Endothelial cell of umbilical vein (primary cell): Measurements from ENCODE around the gene TAPBP. TPM values are rescaled to one million over a fixed set of nuclear protein-coding genes. Genes with fewer than 3 reads are reported as not detected.

Source experiments
- BruUV-seq: library from RNA; stranded (reverse); fragments of 400-500 nt; replicated peaks from 2 replicates; lab custom pipeline; 2021; lab: Mats Ljungman, UMichigan
- CTCF ChIA-PET: fragments of 300-600, 350-600 bp; sonication (Branson Sonifier 250); formaldehyde crosslinking; loops from one replicate; lab custom pipeline; 2021; ENCODE audit warnings: antibody characterized with exemption, inconsistent platforms; lab: Charles Lee
- POLR2A ChIA-PET: fragments of 300-600, 350-600 bp; sonication (Branson Sonifier 250); formaldehyde crosslinking; loops from one replicate; lab custom pipeline; 2021; ENCODE audit warnings: antibody characterized with exemption, inconsistent platforms; lab: Charles Lee
- DNase-seq: peaks from one replicate; pipeline ENCODE4 v3.0.0-alpha.2; 2011; ENCODE audit warnings: low read depth, low spot score
- FAIRE-seq: peaks from 2 replicates; lab custom pipeline; 2011; peaks lifted over from hg19 to GRCh38; lab: Jason Lieb, UNC
- H2AFZ ChIP-seq: 2 replicates; pipeline ENCODE4 v1.6.0; 2012; ENCODE audit warnings: low read depth, low read length, control low read depth, inconsistent platforms
- H3K27ac ChIP-seq: 2 replicates; pipeline ENCODE4 v1.5.1; 2011; ENCODE audit warnings: low read depth, mild to moderate bottlenecking, control low read depth, low read length, moderate library complexity; ENCODE audit not compliant: insufficient read depth
- H3K27me3 ChIP-seq, 2 experiments: 2 replicates each; pipeline versions ENCODE4 v1.6.0 to v1.6.1; 2011; ENCODE audit warnings: low read length in 2 of 2, mixed read lengths in 1 of 2; ENCODE audit not compliant: control insufficient read depth in 2 of 2, insufficient read depth in 2 of 2
- H3K36me3 ChIP-seq, 2 experiments: 2 replicates in 1 of 2; 3 replicates in 1 of 2; pipeline ENCODE4 v1.5.1; 2011; ENCODE audit warnings: low read length in 2 of 2, mild to moderate bottlenecking in 1 of 2, moderate library complexity in 1 of 2; ENCODE audit not compliant: control insufficient read depth in 2 of 2, insufficient read depth in 2 of 2; ENCODE audit errors: extremely low read depth in 1 of 2
- H3K4me1 ChIP-seq: 3 replicates; pipeline ENCODE4 v1.5.1; 2011; ENCODE audit warnings: mild to moderate bottlenecking, low read length; ENCODE audit not compliant: control insufficient read depth, insufficient read depth; ENCODE audit errors: extremely low read depth
- H3K4me2 ChIP-seq: 2 replicates; pipeline ENCODE4 v1.6.1; 2011; ENCODE audit warnings: low read length, control low read depth, mixed read lengths; ENCODE audit not compliant: insufficient read depth
- H3K4me3 ChIP-seq, 3 experiments: fragments of 200-600 bp in 1 of 3; sonication (generic), shearing (Covaris generic) in 1 of 3; replicated peaks in 1 of 3; 2 replicates each; pipeline ENCODE4 v1.5.1; 2011 to 2016; ENCODE audit warnings: control low read depth in 3 of 3, low read length in 3 of 3, mild to moderate bottlenecking in 2 of 3, inconsistent platforms in 1 of 3, low read depth in 1 of 3, moderate library complexity in 1 of 3; ENCODE audit not compliant: insufficient read depth in 1 of 3
- H3K79me2 ChIP-seq: 2 replicates; pipeline ENCODE4 v1.6.0; 2012; ENCODE audit warnings: low read length, inconsistent platforms; ENCODE audit not compliant: control insufficient read depth, insufficient read depth
- H3K9ac ChIP-seq: replicated peaks from 2 replicates; pipeline ENCODE3; 2011; ENCODE audit warnings: low read length, control low read depth; ENCODE audit not compliant: insufficient read depth; ENCODE audit errors: extremely low read depth
- H3K9me1 ChIP-seq: replicated peaks from 3 replicates; pipeline ENCODE4 v1.6.0; 2011; ENCODE audit warnings: mild to moderate bottlenecking, low read length; ENCODE audit not compliant: control insufficient read depth, insufficient read depth; ENCODE audit errors: extremely low read depth
- H3K9me3 ChIP-seq: replicated peaks from 2 replicates; pipeline ENCODE4 v1.5.1; 2012; ENCODE audit warnings: low read length, inconsistent platforms; ENCODE audit not compliant: control insufficient read depth, insufficient read depth
- H4K20me1 ChIP-seq: replicated peaks from 2 replicates; pipeline ENCODE3; 2011; ENCODE audit warnings: mild to moderate bottlenecking, low read length; ENCODE audit not compliant: control insufficient read depth, insufficient read depth; ENCODE audit errors: extremely low read depth
- EZH2 ChIP-seq: IDR thresholded peaks from 2 replicates; pipeline ENCODE4 v1.6.1; 2012; ENCODE audit warnings: borderline replicate concordance, low read depth, mild to moderate bottlenecking, moderate library complexity, low read length, inconsistent platforms; ENCODE audit not compliant: severe bottlenecking
- POLR2AphosphoS5 ChIP-seq: IDR thresholded peaks from 2 replicates; pipeline ENCODE4 v1.6.1; 2012; ENCODE audit warnings: low read depth, mild to moderate bottlenecking, control low read depth, low read length, moderate library complexity; ENCODE audit not compliant: insufficient read depth
- dilution Hi-C: fragments of 300-500 bp; cut with MboI; formaldehyde crosslinking; loops from one replicate; pipeline ENCODE4 v1.15.0; 2019; ENCODE audit warnings: low sequenced_read_pairs; ENCODE audit not compliant: extremely low pct_ligation_motif_present
- intact Hi-C: fragments of 100-400 bp; cut with micrococcal nuclease; formaldehyde crosslinking; loops from one replicate; pipeline ENCODE4 v1.10.0; 2022
- polyA plus RNA-seq, 4 experiments: library from polyadenylated mRNA; depleted of rRNA in 3 of 4; stranded (reverse) in 3 of 4; unstranded in 1 of 4; fragments of >200 nt; gene quantifications; 2 replicates each; pipeline versions ENCODE4 v1.2.1 to v1.2.3, GENCODE V29; 2011 to 2012; ENCODE audit warnings: missing spikeins in 1 of 4
- total RNA-seq: library from RNA; stranded (reverse); gene quantifications from 2 replicates; pipeline ENCODE4 v1.2.3, GENCODE V29; 2021

Gene TAPBP
- total and polyA plus RNA-seq, 2 donors (not counting 3 experiments of a cell fraction or from before 2014, with no cell fraction given) = 69.6 to 98.0 TPM

DNA sequence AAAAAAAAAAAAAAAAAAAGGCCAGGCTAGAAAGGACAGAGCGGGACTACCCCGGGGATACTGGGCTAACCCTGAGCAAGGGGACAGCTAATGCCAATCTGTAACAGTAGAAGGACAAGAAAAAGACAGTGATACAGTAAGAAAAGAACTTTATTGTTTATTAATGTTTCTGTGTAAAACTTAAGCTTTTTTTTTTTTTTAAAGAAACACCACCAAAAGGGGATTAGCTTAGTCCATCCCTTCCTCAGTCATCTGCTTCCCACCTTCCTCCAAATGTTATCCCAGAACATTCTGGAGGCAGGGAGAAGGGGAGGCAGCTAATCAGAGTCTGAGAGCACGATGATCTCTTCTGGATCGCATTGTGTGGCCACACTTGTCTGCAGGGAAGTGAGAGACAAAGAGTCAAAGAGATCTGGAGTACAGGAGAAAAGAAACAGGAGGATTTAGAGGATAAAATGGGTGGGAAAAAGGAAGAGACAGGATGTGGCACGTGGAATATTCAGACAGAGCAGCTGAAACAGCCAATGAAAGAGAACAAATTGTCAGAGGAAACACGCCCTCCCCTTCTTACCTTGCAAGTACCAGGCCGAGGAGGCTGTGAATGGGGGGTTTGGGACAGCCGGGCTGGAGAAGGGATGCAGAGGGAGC lies 4.7 kb upstream of the TAPBP start:
- H3K27me3 ChIP-seq = no peaks in the 10 kb centered on the region
- H3K79me2 ChIP-seq = peaks cover 37% of the 10 kb centered on the region
- H3K4me1 ChIP-seq = peaks cover 56% of the 10 kb centered on the region
- intact Hi-C loops = loop anchor here (10.0 kb wide), 1 partner anchor 256 kb away; no protein-coding TSS in a partner anchor
- H3K9me1 ChIP-seq = no peaks in the 10 kb centered on the region
- POLR2A ChIA-PET = interaction anchor here (0.7 to 1.2 kb wide), 3 partner anchors 21 to 376 kb away, joined by 3 to 6 read pairs (median 4); partner anchors contain the start of genes RPS18 and VPS52
- H3K27ac ChIP-seq = peak overlapping the region; percentile 71
- no TSS peak for BruUV-seq
- dilution Hi-C loops = no loop called here
- H3K4me2 ChIP-seq = peak overlapping the region; percentile 78
- peak overlapping the region in 2 of 3 experiments; percentile 12 to 87 for H3K4me3 ChIP-seq
- no peak for DNase-seq
- H3K36me3 ChIP-seq = peaks cover 5 to 22% of the 10 kb centered on the region in 2 experiments
- TF ChIP-seq POLR2AphosphoS5 = no peak
- peak overlapping the region; percentile 74 for H3K9ac ChIP-seq
- H3K9me3 ChIP-seq = no peaks in the 10 kb centered on the region
- no peak for FAIRE-seq
- no peak overlapping the region for H2AFZ ChIP-seq
- no peaks in the 10 kb centered on the region for H4K20me1 ChIP-seq
- CTCF ChIA-PET = interaction anchor here (0.8 to 1.8 kb wide), 8 partner anchors 10 to 70 kb away, joined by 3 to 17 read pairs (median 3); partner anchors contain the start of genes B3GALT4, PFDN6, RGL2 and WDR46

- peak; percentile 99 for DNase-seq
- ChIA-PET CTCF (interaction anchor here (0.8 to 1.8 kb wide), 9 partner anchors 9 to 465 kb away, joined by 3 to 17 read pairs (median 3); partner anchors contain the start of genes B3GALT4, PFDN6, RGL2 and TAP1), POLR2A (interaction anchor here (0.6 to 1.4 kb wide), 12 partner anchors 10 to 470 kb away, joined by 3 to 10 read pairs (median 4); partner anchors contain the start of genes RGL2, RPS18 and VPS52)
- peak within 1 kb of the TSS; percentile 60 to 87 (median 87) for H3K4me3 ChIP-seq
- peaks cover 39% of the 10 kb centered on the region for H3K79me2 ChIP-seq
- no TSS peak for BruUV-seq
- no peaks in the 10 kb centered on the region for H3K9me3 ChIP-seq
- peaks cover 55% of the 10 kb centered on the region for H3K4me1 ChIP-seq
- no peaks in the 10 kb centered on the region for H3K9me1 ChIP-seq
- peak within 1 kb of the TSS; percentile 66 for H2AFZ ChIP-seq
- H4K20me1 ChIP-seq = no peaks in the 10 kb centered on the region
- TF ChIP-seq EZH2 (no peak), POLR2AphosphoS5 (peak; percentile 17)
- H3K4me2 ChIP-seq = peak within 1 kb of the TSS; percentile 78
- intact Hi-C loops = loop anchor here (10.0 kb wide), 1 partner anchor 257 kb away; no protein-coding TSS in a partner anchor
- dilution Hi-C loops = no loop called here
- FAIRE-seq = peak; percentile 90
- peaks cover 5 to 22% of the 10 kb centered on the region in 2 experiments for H3K36me3 ChIP-seq
- no peaks in the 10 kb centered on the region for H3K27me3 ChIP-seq
- H3K27ac ChIP-seq = peak within 1 kb of the TSS; percentile 71
- H3K9ac ChIP-seq = peak within 1 kb of the TSS; percentile 74
Observed at GRCh38 chr6:33317669-33318425, 4.0 kb upstream of the TAPBP start, which contains the start of gene ZBTB22. TSS of gene ZBTB22 (minus strand) at chr6:33317744. CDS start at chr6:33316916, 828 bp downstream.
